Measurements from ENCODE around the gene LTBR.

Gene LTBR

GRCh38 chr12:6374786-6375160 is 9.2 kb upstream of the LTBR start:
- TF ChIP-seq CTCF (IDR thresholded peaks at IDR 0.05; ENCODE audit: insufficient read depth, low read length, poor library complexity, severe bottlenecking): no peak
- no peak overlapping the region for H3K4me3 ChIP-seq (replicated peaks; ENCODE audit: low read depth, low read length)
- no peaks in the 10 kb centered on the region for H3K36me3 ChIP-seq (ENCODE audit: control insufficient read depth, insufficient read depth, low read length)
- peaks cover 1% of the 10 kb centered on the region for H3K27me3 ChIP-seq (replicated peaks; ENCODE audit: control insufficient read depth, insufficient read depth, low read length)
- no peak for DNase-seq (ENCODE audit: extremely low read depth, insufficient read length)

GRCh38 chr12:6375269-6376078 is 8.5 kb upstream of the LTBR start, which contains the start of gene SCNN1A:
TSS of gene SCNN1A (minus strand) at chr12:6375563. CDS start at chr12:6374783, 780 bp downstream.
- TF ChIP-seq CTCF (IDR thresholded peaks at IDR 0.05; ENCODE audit: insufficient read depth, low read length, poor library complexity, severe bottlenecking): no peak
- Histone ChIP-seq H3K27me3 (replicated peaks; ENCODE audit: control insufficient read depth, insufficient read depth, low read length) (peaks cover 1% of the 10 kb centered on the region), H3K4me3 (replicated peaks; ENCODE audit: low read depth, low read length) (no peak within 1 kb of the TSS), H3K36me3 (ENCODE audit: control insufficient read depth, insufficient read depth, low read length) (no peaks in the 10 kb centered on the region)
- DNase-seq (ENCODE audit: extremely low read depth, insufficient read length): no peak

- Histone ChIP-seq H3K36me3 (ENCODE audit: control insufficient read depth, insufficient read depth, low read length) (no peaks in the 10 kb centered on the region), H3K27me3 (replicated peaks; ENCODE audit: control insufficient read depth, insufficient read depth, low read length) (peaks cover 2% of the 10 kb centered on the region), H3K4me3 (replicated peaks; ENCODE audit: low read depth, low read length) (no peak overlapping the region)
- no peak for TF ChIP-seq CTCF (IDR thresholded peaks at IDR 0.05; ENCODE audit: insufficient read depth, low read length, poor library complexity, severe bottlenecking)
- no peak for DNase-seq (ENCODE audit: extremely low read depth, insufficient read length)
Measured at GRCh38 chr12:6376079-6376869, 7.7 kb upstream of the LTBR start.

GRCh38 chr12:6376870-6377666 is 6.9 kb upstream of the LTBR start:
- Histone ChIP-seq H3K36me3 (ENCODE audit: control insufficient read depth, insufficient read depth, low read length) (no peaks in the 10 kb centered on the region), H3K27me3 (replicated peaks; ENCODE audit: control insufficient read depth, insufficient read depth, low read length) (peaks cover 2% of the 10 kb centered on the region), H3K4me3 (replicated peaks; ENCODE audit: low read depth, low read length) (no peak overlapping the region)
- DNase-seq (ENCODE audit: extremely low read depth, insufficient read length): no peak
- no peak for TF ChIP-seq CTCF (IDR thresholded peaks at IDR 0.05; ENCODE audit: insufficient read depth, low read length, poor library complexity, severe bottlenecking)

- no peak for TF ChIP-seq CTCF (IDR thresholded peaks at IDR 0.05; ENCODE audit: insufficient read depth, low read length, poor library complexity, severe bottlenecking)
- no peak overlapping the region for H3K4me3 ChIP-seq (replicated peaks; ENCODE audit: low read depth, low read length)
- no peak for DNase-seq (ENCODE audit: extremely low read depth, insufficient read length)
- H3K27me3 ChIP-seq (replicated peaks; ENCODE audit: control insufficient read depth, insufficient read depth, low read length): peaks cover 5% of the 10 kb centered on the region
- H3K36me3 ChIP-seq (ENCODE audit: control insufficient read depth, insufficient read depth, low read length): no peaks in the 10 kb centered on the region
Measured at GRCh38 chr12:6377667-6377994, 6.3 kb upstream of the LTBR start.

Data from GM06990 (cell line).